HS-27A (cell line): ENCODE data around the gene THSD4.

ENCODE experiments used
- DNase-seq: peaks from one replicate; pipeline ENCODE4 v3.0.0-alpha.2; 2012; ENCODE audit warnings: low read depth, missing footprints

The THSD4 gene

DNA sequence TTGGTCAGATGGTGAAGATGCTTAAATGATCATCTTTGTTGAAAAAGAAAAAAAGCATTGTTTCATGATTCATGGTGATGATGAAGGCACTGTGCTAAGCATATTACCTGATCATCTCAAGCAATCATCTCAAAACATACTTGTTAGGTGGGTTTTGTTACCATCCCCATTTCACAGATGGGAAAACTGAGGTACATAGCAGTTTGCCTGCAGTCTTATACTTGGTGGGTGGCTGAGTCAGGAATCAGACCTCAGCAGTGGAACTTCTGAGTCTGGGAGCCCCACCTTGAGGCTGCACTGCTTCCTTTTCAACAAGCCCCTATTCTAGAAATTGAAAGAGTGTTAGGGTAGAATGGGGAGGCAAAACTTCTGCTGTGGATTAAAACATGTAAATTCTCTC is 341.1 kb downstream of the THSD4 start:
- DNase-seq = no peak

DNA sequence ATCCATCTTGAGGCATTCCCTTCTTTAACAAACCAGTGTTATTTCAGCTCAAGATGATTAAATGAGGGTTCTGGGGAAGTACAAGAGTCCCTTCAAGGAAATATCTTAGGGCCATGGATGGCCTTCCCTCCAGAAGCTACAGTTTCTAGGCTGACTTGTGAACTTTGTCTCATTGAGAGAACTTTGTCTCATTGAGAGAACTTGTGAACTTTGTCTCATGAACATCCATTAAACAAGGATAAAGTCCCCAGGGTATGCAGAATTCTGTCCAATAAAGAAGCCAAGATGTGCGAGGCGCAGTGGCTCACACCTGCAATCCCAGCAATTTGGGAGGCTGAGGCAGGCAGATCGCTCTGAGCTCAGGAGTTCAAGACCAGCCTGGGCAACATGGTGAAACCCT is 341.5 kb downstream of the THSD4 start:
- DNase-seq = no peak

DNA sequence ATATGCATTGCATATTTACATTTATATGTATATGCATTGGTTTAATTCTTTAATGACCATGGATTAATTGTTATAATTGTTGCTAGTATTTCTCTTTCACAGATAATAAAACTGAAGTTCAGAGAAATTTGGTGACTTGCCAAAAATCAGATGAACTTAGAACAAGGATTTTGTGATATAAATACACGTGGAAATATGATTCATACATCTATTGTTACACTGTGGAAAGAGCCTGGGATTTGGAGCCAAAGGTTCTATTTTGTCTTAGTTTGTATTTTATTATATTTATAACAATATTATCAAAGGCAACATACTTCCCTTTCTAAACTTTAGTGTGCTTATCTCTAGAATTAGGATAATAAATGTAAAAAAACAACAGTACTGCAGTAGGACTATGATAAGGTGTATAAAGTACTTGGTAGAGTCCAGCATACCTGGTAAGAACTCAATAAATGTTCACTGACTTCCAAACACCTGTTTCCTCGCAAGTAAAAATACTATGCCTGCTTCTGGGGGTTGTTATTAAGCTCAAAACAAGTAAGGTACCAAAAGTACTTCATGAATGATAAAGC is 342.9 kb downstream of the THSD4 start:
- DNase-seq = no peak

DNA sequence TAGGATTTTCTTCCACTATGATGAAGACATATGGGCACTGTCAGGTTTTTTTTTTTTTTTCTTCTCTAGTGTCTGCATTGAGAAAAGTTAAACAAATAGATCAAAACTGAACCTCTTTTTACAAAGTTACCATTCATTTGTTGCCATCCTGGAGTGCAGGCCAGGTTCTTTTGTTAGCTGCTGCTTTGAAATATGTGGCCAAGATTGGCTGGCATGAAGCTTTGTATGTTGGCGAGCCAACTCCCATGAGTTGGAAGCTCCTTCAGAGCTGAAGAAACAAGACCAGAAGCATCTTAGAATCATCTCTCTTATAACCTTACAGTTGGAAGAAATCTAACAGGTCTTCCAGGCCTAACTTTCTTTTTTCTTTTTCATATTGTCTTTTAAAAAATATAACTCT is 346.5 kb downstream of the THSD4 start:
- no peak for DNase-seq

DNA sequence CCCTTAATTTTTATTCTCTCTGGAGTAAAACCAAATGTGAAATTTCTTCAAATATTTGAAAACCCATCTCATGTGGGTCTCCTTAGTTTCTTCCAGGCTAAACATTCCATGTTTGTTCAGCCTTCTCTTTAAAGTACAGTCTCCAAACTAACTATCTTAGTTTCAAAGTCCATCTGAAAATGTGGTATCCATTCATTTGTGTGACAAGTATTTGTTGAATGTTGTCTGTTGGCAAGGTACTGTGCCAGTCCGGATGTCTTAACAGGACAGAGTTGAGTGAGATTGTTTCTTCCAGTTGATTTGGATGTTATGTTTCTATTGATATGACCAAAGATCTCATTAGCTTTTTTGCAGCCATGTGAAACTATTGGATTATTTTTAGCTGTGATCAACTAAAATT is 347.4 kb downstream of the THSD4 start:
- DNase-seq = no peak

DNA sequence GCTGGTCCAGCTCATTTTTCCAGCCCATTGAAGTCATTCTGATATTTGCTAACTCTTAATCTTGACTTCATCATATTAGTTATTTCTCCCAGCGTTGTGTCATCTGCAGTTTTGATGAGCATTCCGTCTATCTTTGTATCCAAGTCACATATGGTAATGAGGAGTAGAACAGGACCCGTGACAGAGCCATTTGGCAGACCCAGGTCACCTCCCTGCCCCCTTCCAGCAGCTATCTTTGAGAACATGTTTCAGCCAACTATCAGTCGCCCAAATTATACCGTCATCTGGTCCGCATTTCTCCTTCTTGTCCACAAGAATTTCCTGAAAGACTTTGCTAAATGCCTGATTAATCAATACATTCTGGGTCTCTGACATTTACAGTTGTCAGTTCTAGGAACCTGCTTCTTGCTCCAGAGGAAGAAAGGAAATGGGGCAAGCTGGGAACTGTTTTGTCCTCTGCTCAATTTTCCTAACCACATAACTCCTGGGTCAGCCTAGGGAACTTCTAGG is 347.9 kb downstream of the THSD4 start:
- DNase-seq = no peak

DNA sequence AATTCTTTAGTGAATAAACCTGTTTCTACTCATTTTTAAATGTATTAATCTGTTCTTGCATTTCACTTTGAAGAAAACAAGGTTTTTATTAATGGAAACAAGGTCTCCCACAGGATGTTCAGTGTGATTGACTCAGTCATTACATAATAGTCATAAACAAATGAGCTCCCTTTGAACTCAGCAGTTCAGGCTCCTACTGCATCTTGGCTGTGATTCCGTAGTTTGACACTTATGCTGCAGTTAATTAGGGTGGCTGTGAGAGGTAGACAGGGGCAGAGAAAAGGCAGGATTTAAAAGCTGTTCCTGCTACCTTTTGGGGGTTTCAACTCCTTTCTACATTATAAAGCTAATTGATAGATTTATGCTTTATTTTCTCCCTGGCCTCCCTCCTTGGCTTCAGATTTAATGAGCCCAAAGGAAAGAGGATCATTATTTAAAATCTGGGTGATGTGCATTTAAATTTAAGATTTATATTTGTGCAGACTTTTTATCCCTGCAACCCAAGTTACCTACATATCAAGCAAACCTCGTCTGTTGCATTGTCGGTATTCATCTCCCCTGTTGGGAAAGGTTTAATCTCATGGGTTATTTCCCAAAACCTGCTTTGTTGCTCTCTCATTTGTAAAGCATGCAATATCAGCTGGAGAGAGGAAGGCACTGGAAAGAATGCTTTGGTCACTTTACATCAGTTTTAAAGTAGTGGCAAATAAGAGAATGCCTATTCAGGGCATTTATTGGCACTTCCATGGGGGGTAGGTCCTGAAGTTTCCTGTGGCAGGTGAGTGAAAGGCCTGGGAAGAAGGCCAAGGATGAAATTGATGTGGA is 350.1 kb downstream of the THSD4 start:
- DNase-seq = no peak

DNA sequence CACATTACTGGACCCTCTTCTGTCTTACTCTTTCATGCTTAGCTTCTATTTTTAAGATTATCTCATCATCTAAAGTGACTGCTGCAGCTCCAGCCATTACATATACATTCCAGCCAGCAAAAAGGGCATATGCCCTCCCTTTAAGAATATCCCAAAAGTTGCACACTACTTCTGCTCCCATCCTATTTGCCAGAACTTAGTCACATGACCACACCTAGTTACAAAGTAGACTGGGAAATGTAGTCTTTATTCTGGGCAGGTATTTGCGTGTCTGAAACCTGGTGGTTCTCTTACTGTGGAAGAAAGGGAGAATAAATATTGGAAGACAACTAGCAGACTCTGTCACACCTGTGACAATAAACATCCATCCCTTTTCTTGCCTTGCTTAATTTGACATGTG is 353.4 kb downstream of the THSD4 start:
- no peak for DNase-seq

DNA sequence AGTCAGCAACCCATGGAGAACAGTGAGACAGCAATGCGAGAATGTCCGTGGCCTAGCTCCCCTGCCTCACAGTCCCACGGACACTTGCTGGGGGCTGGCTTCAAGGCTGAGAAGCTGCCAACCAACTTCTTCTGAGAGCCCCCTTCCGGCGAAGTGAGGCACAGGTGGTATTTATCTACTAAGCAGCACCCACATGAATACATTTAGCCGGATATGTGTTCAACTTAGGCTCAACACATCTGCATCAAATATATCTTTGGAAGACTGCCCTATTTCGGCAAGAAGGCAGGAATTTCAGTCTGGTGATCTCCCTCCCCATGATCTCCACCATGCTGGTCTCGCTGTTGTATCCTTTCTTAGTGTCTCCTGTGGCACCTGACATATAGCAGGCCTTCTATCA is 354.1 kb downstream of the THSD4 start:
- DNase-seq = no peak

DNA sequence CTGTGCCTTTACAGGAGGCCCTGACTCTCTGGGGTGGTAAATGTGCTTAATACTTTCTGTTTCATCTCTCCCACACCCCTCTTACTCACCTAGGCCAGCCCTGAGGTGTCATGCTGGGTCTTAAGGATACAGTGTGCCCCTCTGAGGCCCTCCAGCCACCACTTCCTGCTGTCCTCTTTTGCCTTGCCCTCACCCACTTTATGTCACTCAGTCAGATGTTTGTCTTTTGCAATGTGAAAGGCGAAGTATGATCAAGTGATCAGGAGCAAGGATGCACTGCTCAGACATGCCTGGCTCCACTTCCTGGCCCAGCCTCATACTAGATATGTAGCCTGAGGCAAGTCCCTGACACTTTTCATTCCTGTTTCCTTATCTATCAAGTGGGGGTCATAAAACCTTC is 356.1 kb downstream of the THSD4 start:
- DNase-seq = no peak

DNA sequence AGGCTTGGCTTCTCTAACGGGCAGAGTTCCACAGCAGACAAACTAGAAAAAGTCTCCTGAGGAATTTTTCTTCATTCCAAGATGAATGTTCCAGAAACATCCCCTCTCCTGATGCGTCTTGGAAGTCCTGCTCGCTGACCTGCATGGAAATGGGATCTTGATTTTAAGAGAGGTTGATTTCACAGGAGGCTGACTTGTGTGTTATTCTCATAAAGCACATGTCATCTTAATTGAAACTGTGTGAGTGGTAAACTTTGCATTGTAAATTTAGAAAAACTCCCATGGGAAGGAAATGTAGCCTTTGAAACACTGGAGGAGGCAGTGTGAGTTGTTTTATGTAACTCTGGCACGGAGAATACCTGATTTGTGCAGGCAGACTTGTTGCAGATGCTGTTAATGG is 357.3 kb downstream of the THSD4 start:
- DNase-seq = no peak

DNA sequence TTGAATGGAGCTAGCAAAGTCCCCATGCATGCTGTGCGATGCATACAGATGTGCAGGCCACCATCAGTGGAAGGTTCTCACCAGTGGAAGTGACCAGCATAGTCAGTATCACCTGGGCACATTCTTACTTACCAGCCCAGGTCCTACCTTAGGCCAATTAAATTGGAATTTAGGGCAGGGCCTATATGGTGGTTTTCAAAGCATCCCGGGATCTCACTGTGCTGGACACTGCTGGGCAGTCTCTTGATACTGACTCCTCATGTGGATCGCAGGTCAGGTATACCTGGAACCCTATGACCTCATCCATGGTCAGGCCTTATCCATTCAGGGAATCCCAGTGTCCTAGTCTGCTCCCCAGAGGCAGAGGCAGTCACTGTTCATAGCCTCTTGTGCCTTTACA is 358.5 kb downstream of the THSD4 start:
- no peak for DNase-seq

DNA sequence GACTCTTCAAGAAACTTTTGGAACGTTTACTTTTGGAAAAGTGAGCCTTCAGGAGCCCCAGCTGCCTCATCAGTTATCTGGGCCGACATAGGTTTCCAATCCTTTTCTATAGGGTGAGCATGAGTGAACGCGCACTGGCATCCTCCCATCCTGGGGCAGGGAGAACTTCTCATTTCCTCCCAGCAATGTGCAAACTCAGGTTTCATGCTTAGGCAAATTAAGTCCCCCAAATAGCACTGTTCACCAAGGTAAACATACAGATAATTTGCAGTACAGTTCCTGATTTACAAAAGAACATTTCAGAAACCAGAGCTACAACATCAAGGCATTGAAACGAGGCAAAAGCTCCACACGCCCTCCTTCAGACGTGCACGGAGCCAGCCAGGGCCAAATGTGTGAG is 361.6 kb downstream of the THSD4 start:
- no peak for DNase-seq

DNA sequence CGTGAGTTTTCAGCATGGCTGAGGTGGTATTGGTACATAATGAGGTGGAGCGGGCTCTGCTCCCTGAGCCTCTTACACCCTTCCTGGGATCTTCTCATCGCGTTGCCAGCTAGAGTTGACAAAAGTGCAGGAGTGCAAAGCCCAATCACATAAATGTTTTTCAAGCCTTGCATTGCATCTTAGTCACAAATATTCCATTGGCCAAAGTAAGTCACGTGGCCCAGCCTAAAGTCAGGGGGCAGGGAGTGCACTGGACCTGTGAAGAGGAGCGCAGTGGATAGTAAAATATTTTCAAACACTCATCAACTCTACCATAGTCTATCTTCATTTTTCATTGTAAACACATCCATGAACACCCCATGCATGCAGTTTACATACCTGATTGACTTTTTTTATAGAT is 365.3 kb downstream of the THSD4 start:
- no peak for DNase-seq

DNA sequence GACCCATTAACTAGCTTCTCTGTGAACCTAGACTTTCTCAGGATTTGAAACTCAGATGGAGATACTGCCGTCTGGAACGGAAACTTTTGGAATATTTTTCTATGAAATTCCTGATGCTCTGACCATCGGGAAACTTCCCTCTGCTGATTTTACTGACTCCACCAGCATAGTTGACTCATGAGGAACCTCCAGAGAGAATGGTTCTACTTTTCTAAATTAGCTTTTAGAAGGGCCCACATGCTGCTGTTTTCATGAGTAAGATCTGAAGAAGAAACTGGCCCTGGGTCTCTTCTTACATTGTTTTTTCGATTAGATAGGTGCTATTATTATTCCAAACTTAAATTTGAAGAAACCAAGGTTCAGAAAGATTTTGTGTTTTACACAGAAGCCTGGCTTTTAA is 368.8 kb downstream of the THSD4 start:
- DNase-seq = no peak

DNA sequence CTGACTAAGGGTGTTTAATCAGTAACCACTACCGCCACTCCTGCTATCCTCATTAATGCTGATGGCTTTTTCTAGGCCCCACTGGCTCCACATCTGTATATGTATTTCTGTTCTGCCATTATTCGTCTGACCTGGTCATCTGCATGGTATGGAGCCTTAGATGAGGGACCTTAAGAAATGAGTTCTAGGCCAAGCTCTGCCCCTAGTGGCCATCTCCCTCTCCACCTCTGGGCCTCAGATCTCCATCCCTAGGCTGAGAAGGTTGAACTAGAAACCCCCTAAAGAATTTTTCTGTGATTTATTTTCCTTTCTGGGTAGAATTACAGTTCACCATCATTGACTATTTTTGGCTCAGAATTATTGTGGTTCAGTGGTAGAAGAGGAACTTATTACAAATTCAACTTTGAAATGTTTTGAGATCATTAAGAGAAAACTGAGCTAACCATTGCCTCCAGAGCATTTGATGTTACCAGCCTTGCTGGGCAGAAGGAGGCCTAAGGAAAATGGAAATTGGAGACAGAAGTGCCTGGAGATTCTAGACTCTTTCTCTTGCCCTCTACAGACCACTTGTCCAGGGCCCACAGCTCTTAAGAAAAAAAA is 369.9 kb downstream of the THSD4 start:
- no peak for DNase-seq

DNA sequence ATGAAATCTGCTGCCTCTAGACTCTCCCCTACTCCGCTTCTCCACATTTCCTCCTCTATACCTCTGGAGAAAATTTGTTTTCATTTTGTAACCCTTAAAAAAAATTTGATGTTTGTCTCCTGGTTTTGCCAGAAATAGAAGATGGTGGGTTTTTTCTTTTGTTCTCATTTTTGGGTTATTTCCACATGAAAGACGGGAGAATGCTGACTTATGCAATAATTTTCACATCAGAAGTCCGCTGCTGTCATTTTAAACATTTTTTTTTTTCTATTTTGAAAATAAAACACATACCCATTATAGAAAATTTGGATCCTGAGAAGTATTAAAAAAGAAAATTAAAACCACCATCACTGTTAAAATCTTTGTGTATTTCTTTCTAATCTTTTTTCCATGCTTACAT is 374.3 kb downstream of the THSD4 start:
- DNase-seq = no peak

DNA sequence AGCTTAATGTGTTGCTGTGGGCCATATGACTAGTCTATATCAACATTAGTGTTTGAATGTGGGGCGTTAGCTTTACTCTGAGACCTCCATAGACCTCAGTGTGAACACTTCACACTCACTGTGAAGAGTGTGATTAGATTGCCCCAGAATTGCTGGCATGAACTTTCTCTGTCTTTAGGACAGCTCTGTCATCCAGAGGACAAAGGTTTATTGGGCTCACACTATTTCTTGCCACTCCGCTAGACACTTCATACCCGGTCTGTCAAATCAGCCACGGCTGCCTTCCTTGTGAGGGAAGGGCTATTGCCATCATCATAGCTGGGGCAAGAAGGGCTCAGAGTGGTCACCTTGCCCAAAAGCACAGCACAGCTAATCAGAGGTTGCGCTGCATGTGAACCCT is 378.3 kb downstream of the THSD4 start:
- no peak for DNase-seq

DNA sequence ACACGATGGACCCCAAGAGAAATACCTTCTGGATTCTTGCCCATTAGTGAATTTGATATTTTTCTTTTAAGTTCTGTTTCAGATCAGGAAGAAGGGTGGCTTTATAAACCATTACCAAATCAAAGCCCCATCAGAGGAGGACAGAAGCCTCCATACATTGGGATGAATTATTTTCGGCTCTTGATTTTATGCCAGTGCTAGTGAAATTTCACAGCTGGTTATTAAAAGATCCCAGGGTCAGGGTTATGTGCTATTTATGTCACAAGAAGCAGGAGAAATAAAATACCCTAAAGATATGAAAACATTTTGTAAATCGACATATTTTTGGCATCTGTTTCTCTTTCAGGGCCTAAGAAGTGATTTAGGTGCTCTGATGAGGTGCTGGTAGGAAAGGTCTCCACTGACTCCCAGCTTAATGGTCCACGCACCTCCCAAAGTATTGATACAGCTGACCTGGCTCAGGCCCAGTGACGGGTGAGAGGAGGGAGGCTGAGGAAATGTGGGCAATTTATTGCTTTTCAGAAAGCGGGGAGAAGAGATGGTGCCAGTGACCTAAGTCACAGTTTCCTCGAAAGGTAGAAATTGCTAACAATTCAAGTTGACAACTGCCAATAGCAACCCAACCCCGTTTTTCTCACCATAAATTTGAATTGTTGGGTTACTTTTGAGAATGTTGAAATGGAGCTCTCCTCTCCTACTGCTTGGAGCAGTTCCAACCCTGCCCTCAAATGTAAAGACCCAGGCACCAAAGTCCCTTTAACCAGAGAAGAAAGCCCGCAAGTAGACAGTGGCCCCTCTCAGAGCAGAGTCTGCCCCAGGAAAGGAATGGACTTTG is 379.5 kb downstream of the THSD4 start:
- DNase-seq = no peak

DNA sequence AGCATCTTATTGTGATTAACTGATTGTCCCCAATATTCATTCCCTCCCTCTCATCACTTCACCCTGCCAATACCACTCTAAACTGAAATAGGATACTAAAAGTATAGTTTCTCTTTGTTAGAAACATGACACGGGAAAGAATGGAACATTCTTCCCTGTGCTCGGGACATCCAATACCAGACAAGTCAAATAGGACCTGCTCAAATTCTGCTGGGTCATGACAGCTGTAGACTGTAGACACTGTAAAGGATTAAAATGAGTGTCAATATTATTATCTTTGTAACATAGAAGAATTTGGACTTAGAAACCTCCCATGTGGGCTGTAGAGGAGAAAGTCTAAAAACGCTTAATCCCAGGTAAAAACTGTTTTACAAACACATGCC is 380.1 kb downstream of the THSD4 start:
- DNase-seq = no peak

DNA sequence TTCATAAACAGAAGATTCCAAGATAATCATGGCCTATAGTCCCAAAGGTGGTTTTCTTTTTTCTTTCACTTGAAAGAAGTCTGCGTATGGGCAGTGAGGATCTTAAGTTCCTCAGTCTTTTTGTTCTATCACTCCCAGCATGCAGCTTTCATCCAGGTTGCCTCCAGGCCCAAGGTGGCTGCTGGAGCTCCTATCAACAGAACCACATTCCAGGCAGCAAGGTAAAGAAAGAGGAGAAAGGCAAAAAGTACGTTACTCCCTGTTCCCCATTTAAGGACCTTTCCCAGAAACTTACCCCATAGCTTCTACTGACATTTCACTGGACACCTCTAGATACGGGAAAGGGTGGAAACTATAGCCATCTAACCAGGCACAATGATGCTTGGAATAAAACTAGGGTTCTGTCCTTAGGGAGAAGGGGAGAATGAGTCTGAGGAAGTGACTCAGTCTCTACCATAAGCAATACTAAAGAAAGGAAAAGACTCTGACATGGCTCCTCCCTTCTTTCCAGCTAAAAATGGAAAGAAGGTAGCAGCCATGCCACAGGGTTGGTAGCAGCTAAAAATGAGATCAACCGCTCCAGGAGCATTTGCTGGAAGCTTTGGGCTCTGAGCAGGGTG is 381.2 kb downstream of the THSD4 start:
- DNase-seq = no peak
